Lower leg skin (tissue), 3 donors: Measurements from ENCODE around the gene SLC22A7.

Source experiments
- CTCF ChIP-seq, 3 donors: fragments of 450-650 bp; IDR thresholded peaks; one replicate each; pipeline ENCODE4 v1.5.1; 2016; ENCODE audit warnings: antibody characterized with exemption in 3 of 3, mild to moderate bottlenecking in 3 of 3, moderate library complexity in 2 of 3
- POLR2A ChIP-seq, 2 donors: fragments of 450-650 bp; IDR thresholded peaks; one replicate each; pipeline ENCODE4 v1.6.1; 2016 to 2017; ENCODE audit warnings: antibody characterized with exemption in 2 of 2, mild to moderate bottlenecking in 1 of 2, moderate library complexity in 1 of 2

- TF ChIP-seq POLR2A (IDR thresholded peaks at IDR 0.05) (no peak), CTCF (IDR thresholded peaks at IDR 0.05) (no peak)
Observed at GRCh38 chr6:43306086-43306485, 8.0 kb downstream of the SLC22A7 start.
